Activated CD4-positive, alpha-beta T cell treated with anti-CD3 and anti-CD28 coated beads for 4 hours (primary cell): Measurements from ENCODE around the gene ASMTL.
A peak's percentile ranks its signal among the peaks of the same experiment; 100 is the strongest.
"Not testable (repeated sequence)": the region's sequence is repeated elsewhere in the genome, so short reads cannot be mapped to it uniquely, and the experiment has no call there.

Experiments used
- DNase-seq, 2 donors: peaks; one replicate each; pipeline ENCODE4 v3.0.0-alpha.2; 2020

Gene ASMTL

DNA sequence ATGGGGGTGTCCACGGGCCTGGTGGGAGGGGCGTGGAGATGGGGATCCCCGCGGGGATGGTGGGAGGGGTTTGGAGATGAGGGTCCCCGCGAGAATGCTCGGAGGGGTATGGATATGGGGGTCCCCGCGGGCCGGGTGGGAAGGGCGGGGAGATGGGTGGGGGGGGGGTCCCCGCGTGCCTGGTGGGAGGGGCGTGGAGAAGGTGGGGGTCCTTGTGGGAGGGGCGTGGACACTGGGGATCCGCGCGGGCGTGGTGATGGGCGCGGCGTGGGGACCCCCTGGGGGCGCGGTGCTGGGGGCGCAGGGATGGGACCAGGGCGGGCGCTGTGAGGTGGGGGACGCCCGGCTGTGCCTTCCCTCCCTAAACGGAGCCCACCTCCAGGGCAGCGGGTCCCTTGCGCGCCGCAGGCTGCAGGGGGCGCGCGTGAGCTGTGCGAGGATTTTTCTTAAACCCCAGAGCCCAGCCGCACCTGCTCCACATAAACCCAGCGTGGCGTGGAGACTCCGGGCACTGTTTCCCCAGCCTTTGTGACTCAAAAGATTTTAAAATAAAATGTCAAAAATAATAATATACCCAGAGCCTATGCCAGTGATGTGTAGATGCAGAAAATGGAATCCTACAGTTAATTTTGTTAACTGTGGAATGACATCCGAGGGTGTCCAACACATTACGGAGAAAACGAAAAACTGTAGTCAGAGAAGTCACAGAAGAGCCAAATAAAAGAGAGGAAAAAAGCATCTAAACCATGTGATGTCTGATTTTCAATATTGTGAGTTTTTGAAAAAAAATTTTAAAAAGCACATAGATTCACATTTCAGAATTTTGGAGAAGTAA is 1.5 kb upstream of the ASMTL start:
- DNase-seq: peak; percentile 87 to 96

DNA sequence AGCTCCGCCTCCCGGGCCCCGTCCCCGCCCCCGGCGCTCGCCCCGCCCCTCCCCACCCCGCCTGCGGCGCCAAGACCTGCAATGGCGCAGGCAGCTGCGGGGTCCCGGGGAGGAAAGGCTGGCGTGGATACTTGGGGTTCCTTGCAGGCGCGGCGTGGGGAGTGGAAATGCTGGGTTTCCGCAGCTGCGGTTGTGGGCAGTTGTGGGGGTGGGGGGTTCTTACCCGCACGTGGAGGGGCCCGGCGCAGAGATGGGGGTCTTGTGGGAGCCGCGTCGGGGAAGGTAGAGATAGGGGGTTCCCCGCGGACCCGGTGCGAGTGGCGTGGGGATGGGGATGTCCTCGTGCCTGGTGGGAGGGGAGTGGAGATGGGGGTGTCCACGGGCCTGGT is 680 bp upstream of the ASMTL start:
- DNase-seq: peak; percentile 72 to 83

DNA sequence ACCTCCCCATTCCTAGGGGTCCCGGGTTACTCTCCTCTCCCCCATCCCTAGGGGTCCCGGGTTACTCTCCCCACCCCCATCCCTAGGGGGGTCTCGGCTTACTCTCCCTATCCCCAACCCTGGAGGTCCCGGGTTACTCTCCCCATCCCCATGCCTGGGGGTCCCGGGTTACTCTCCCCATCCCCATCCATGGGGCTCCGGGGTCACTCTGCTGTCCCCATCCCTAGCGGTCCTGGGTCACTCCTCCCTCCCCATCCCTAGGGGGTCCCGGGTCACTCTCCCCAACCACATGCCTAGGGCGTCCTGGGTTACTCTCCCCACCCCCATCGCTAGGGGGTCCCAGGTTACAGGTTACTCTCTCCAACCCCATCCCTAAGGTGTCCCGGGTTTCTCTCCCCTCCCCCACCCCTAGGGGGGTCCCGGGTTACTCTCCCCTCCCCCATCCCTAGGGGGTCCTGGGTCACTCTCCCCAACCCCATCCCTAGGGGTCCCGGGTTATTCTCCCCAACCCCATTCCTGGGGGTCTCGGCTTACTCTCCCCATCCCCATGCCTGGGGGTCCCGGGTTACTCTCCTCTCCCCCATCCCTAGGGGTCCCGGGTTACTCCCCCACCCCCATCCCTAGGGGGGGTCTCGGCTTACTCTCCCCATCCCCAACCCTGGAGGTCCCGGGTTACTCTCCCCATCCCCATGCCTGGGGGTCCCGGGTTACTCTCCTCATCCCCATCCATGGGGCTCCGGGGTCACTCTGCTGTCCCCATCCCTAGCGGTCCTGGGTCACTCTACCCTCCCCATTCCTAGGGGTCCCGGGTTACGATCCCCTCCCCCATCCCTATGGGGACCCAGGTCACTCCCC is 821 bp downstream of the ASMTL start:
- no peak for DNase-seq

DNA sequence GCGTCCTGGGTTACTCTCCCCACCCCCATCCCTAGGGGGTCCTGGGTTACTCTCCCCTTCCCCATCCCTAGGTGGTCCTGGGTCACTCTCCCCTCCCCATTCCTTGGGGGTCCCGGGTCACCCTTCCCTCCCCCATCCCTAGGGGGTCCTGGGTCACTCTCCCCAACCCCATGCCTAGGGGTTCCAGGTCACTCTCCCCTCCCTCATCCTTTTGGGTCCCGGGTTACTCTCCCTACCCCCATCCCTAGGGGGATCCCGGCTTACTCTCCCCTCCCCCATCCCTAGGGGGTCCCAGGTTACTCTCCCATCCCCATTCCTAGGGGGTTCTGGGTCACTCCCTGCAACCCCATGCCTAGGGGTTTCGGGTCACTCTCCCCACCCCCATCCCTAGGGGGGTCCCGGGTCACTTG is 1.5 kb downstream of the ASMTL start:
- DNase-seq: no peak

DNA sequence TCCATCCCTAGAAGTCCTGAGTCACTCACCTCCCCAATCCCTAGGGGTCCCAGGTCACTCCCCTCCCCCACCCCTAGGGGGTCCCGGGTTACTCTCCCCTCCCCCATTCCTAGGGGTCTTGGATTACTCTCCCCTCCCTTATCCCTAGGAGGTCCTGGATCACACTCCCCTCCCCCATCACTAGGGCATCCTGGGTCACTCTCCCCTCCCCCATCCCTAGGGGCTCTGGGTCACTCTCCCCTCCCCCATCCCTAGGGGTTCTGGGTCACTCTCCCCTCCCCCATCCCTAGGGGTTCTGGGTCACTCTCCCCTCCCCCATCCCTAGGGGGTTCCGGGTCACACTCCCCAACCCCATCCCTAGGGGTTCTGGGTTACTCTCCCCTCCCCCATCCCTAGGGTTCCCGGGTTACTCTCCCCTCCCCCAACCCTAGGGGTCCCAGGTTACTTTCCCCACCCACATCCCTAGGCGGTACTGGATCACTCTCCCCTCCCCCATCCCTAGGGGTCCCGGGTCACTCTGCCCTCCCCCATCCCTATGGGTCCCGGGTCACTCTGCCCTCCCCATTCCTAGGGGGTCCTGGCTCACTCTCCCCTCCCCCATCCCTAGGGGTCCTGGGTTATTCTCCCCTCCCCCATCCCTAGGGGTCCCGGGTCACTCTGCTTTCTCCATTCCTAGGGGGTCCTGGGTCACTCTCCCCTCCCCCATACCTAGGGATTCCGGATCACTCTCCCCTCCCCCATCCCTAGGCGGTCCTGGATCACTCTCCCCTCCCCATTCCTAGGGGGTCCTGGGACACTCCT is 2.1 kb downstream of the ASMTL start:
- no peak for DNase-seq

DNA sequence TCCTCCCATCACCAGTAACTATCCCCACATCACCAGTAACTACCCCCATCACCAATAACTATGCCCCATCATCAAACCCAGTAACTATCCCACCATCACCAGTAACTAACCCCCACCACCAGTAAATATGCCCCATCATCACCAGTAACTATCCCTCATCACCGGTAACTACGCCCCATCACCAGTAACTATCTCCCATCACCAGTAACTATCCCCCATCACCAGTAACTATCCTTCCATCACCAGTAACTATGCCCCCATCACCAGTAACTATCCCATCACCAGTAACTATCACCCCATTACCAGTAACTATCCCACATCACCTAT is 2.9 kb downstream of the ASMTL start:
- no peak for DNase-seq

DNA sequence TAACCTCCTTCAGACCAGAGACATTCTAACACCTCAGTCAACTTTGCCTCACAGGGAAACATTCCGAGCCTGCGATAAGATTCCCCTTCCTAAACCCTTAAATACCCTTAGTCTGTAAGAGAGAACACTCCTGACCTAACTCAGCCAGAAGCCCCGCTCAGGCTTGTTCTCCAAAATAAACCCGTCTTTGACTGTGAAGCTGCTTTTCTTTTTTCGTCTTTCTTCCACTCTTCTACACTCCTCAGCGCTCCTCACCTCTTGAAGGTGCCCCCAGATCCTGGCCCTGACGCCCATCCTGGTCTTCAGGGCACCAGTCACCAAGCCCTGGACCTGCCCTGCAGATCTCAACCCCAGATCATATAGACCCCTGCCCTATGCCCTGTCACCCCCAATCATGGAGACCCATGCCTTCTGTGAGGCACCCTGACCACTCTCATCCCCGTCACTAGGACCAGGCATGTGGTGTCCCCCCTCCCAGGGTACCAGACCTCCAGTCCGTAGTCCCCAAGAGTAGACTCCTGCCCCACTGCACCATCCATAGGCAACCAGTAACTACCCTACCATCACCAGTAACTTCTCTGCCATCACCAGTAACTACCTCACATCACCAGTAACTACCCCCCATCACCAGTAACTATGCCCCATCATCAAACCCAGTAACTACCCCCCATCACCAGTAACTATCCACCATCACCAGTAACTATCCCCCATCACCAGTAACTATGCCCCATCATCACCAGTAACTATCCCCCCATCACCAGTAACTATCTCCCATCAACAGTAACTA is 3.5 kb downstream of the ASMTL start:
- no peak for DNase-seq

DNA sequence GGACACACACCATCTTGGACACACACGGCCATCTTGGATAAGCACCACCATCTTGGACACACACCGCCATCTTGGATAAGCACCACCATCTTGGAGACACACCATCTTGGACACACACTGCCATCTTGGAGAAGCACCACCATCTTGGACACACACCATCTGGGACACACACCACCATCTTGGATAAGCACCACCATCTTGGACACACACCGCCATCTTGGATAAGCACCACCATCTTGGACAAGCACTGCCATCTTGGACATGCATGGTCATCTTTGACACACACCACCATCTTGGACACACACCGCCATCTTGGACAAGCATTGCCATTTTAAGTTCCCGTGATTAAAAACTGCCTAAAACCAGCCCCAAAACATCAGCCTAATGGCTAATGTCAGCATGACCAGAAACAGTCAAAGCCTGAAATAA is 4.1 kb downstream of the ASMTL start:
- DNase-seq: not testable (repeated sequence)

DNA sequence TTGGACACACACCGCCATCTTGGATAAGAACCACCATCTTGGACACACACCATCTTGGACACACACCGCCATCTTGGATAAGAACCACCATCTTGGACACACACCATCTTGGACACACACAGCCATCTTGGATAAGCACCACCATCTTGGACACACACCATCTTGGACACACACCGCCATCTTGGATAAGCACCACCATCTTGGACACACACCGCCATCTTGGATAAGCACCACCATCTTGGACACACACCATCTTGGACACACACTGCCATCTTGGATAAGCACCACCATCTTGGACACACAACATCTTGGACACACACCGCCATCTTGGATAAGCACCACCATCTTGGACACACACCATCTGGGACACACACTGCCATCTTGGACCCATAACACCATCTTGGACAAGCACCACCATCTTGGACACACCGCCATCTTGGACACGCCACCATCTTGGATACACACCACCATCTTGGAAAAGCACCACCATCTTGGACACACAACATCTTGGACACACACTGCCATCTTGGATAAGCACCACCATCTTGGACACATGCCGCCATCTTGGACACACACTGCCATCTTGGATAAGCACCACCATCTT is 4.6 kb downstream of the ASMTL start:
- not testable (repeated sequence) for DNase-seq

DNA sequence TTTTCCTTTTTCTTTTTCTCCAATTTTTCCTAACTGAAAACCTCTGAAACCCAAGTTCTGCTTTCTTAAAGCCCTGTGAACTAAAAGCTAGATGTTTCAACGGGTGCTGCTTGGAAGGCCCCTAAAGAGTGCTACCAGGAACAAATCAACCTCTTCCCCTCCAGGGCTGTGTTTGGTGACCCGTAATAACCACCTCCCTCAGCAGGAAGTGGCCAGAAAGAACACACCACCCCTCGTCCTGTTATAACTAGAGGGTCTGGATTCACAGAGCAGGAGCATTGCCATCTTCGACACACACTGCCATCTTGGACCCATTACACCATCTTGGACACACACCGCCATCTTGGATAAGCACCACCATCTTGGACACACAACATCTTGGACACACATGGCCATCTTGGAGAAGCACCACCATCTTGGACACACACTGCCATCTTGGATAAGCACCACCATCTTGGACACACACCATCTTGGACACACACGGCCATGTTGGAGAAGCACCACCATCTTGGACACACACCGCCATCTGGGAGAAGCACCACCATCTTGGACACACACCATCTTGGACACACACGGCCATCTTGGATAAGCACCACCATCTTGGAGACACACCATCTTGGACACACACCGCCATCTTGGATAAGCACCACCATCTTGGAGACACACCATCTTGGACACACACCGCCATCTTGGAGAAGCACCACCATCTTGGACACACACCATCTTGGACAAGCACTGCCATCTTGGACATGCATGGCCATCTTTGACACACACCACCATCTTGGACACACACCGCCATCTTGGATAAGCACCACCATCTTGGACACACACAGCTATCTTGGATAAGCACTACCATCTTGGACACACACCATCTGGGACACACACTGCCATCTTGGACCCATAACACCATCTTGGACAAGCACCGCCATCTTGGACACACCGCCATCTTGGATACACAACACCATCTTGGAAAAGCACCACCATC is 5.4 kb downstream of the ASMTL start:
- not testable (repeated sequence) for DNase-seq

DNA sequence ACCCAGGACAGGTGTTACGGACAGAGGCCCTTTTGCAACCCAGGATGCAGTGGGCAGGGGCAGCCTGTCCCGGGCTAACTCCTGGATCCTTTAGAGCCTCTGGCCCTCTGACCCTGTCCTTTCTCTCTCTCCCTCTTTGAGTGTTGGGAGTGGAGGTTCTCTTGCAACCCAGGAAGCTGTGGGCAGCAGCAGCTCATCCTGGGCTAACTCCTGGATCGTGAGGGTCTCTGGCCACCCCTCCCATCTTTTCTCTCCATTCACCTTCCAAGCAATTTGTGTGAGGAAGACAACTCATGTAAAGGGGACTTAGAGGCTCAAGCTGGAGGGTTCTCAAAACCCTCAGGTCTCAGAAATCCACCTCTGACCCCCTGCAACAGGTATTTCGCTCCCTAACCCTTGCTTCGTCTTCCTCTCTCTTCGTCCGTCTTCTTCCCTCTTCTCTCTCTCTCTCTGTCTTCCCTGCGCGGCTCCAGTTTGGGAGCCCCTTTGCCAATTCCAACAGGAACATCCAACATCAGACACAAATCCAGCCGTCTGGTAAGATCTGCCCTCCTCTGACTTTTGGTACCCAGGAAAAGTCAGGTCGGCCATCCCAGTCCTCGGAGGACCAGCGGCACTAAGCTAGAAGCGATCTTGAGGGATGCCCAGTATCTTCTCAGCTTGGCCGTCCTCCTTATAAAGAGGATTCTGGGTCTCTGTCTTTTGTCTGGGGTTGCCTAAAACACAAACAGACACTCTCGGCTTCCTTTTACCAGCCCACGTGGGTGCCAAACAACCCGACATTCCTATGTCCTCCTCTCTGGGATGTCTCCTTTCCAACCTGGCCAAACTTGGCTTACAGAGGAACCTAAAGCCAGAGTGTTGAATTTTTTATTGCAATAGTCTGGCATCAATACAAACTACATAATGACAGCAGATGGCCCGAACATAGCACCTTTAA is 7.9 kb downstream of the ASMTL start:
- DNase-seq: no peak

DNA sequence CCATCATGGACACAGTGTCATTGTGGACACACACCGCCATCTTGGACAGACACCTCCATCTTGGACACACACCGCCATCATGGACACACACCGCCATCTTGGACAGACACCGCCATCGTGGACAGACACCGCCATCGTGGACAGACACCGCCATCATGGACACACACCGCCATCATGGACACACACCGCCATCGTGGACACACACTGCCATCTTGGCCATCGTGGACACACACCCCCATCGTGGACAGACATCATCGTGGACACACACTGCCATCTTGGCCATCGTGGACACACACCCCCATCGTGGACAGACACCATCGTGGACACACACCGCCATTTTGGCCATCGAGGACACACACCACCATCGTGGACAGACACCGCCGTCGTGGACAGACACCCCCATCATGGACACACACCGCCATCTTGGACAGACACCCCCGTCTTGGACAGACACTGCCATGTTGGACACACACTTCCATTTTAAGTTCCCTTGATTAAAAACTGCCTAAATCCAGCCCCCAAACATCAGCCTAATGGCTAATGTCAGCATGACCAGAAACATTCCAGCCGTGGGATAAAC is 9.1 kb downstream of the ASMTL start:
- DNase-seq: no peak

DNA sequence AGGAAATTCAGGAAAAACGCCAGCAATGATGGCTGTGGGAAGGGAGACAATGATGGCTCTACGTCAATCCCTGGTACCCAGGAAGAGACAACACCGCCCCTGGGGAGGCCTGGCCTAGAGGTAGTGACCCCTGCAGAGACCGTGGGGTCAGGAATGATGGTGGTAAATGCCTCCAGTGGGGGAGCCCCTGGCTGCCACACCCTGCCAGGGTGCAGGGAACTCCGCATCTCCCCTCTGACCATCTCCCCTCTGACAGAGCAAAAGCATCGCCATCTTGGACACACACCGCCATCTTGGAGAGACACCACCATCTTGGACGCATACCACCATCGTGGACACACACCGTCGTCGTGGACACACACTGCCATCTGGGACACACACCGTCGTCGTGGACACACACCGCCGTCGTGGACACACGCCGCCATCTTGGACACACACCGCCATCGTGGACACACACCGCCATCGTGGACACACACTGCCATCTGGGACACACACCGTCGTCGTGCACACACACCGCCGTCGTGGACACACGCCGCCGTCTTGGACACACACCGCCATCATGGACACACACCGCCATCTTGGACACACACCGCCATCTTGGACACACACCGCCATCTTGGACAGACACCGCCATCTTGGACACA is 9.9 kb downstream of the ASMTL start:
- DNase-seq: no peak

DNA sequence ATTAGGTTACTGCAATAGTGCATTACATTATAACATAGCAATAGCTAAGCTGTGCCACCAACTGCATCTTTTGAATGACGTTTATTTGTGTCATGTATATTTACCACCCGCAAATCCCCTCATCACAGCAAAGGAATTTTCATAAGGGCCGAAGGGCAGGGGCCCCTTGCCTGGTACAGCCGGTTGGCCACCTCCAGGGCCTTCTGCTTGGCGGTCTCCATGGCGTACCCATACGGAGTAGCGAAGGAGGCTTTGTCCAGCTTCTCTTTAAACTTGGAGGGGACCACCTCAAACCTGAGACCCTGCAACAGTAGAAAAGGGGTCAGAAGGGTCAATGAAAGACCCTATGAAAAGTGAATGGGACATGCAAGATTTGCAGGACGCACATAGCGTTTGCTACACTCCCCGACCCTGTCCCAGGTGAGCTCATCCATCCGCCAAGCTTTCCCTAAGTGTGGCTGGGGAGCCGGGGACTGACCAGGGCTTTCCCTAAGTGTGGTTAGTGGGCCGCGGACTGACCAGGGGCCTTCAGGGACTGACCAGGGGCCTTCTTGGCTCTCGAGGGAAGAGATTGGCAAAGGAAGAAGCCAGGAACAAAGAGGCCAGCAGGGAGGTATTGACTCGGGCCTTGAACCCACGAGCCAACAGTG is 10.6 kb downstream of the ASMTL start:
- DNase-seq: no peak

DNA sequence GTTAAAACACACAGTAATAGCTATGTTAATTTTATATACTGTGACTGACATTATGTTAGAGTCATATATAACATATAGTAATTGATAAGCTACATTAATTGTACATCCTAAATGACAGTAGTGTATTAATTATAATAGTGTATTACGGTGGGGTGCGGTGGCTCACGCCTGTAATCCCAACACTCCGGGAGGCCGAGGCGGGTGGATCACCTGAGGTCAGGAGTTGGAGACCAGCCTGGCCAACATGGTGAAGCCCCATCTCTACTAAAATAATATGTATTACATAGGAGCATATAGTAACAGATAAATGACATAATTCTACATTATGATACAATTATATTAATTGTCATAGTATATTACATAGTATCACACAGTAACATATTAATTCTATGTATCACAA is 12.2 kb downstream of the ASMTL start:
- no peak for DNase-seq

DNA sequence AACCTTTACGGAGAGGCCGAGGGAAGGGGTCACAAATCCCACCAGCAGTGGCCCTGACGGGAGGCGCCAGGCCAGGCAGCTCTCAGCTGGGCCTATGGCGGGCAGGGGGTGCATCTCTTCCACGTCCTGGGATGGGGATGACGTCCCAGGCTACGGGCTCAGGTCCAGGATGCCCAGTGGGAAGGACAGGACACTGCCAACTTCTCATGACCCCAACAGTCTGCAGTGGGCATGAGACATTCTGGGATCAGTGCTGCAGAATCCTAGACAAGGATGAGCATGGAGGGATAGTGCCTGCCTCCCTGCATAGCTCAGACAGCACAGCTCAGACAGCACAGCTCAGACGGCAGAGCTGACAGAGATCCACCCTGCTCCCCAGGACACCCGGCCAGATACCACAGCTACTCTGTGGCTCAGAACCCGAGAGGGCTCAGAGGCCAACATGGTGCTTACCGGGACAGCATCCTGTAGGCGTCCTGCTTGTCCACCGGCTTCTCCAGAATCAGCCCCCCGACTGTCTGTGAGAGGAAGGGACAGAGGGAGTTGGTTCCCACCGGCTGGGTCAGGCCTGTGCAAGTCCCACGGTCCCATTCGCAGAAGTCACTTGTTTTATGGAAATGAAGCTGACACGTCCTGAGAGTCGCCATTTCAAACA is 17.3 kb downstream of the ASMTL start:
- no peak for DNase-seq

DNA sequence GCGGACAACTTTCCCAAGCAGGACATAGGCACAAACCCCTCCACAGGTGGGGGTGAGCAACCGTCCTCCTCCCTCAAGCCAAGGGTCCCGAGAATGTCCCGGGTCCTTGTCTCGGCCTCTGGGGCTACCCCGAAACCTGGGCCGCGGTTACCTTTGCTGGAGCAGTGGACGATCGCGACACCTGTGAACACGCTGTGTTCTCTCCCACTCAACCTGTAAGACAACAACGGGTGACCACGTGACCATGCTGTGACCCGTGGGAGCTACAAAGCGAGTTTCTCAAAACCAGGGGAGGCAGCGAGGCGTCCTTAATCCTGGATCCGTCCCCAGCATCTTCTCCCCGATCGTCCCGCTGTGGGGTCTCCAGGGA is 17.9 kb downstream of the ASMTL start:
- DNase-seq: no peak
